OCI-LY7 (cell line): ENCODE results near the gene NPC1. TPM values are rescaled to one million over a fixed set of nuclear protein-coding genes. Genes with fewer than 3 reads are reported as not detected.

Source experiments
- BruUV-seq: library from RNA; stranded (reverse); fragments of 400-500 nt; replicated peaks from 2 replicates; lab custom pipeline; 2021; lab: Mats Ljungman, UMichigan
- CTCF ChIA-PET: fragments of 300-600 bp; sonication (Branson Sonifier 250); formaldehyde crosslinking; loops from one replicate; lab custom pipeline; 2022; ENCODE audit warnings: antibody characterized with exemption; ENCODE audit not compliant: unreplicated experiment; lab: Charles Lee
- POLR2A ChIA-PET: fragments of 300-600 bp; sonication (Branson Sonifier 250); formaldehyde crosslinking; loops from one replicate; lab custom pipeline; 2022; ENCODE audit warnings: antibody characterized with exemption; lab: Charles Lee
- DNase-seq: peaks from one replicate; pipeline ENCODE4 v3.0.0-alpha.2; 2015; ENCODE audit warnings: low spot score
- H2AFZ ChIP-seq: fragments of 200-600 bp; sonication (generic), shearing (Covaris generic); 2 replicates; pipeline ENCODE4 v1.6.1; 2014; ENCODE audit warnings: mild to moderate bottlenecking, antibody characterized with exemption, low read length, moderate library complexity
- H3K27ac ChIP-seq: fragments of 200-600 bp; sonication (generic); 2 replicates; pipeline ENCODE4 v1.5.1; 2014; ENCODE audit warnings: mixed run types, low read depth, mild to moderate bottlenecking, moderate library complexity, low read length, inconsistent platforms; ENCODE audit not compliant: poor library complexity, severe bottlenecking
- H3K36me3 ChIP-seq: fragments of 200-600 bp; sonication (generic); 2 replicates; pipeline ENCODE4 v1.6.1; 2014; ENCODE audit warnings: mild to moderate bottlenecking, antibody characterized with exemption, low read length, moderate library complexity, mixed read lengths; ENCODE audit not compliant: insufficient read depth
- H3K4me1 ChIP-seq: fragments of 200-600 bp; sonication (generic); 2 replicates; pipeline ENCODE4 v1.5.1; 2014; ENCODE audit warnings: mild to moderate bottlenecking, low read length; ENCODE audit not compliant: insufficient read depth, poor library complexity, severe bottlenecking
- H3K4me2 ChIP-seq: fragments of 200-600 bp; sonication (generic); 2 replicates; pipeline ENCODE4 v1.6.1; 2014; ENCODE audit warnings: mild to moderate bottlenecking, low read length
- H3K4me3 ChIP-seq: fragments of 200-600 bp; sonication (generic); 2 replicates; pipeline ENCODE4 v1.5.1; 2014; ENCODE audit warnings: mild to moderate bottlenecking, low read depth, low read length; ENCODE audit not compliant: poor library complexity, severe bottlenecking
- H3K79me2 ChIP-seq: fragments of 200-600 bp; sonication (generic); 2 replicates; pipeline ENCODE4 v1.6.1; 2016; ENCODE audit warnings: low read depth, mild to moderate bottlenecking, low read length, moderate library complexity, mixed read lengths; ENCODE audit not compliant: insufficient read depth
- H3K9me2 ChIP-seq: fragments of 200-600 bp; sonication (generic); 2 replicates; pipeline ENCODE4 v1.6.1; 2016; ENCODE audit warnings: mild to moderate bottlenecking, low read length, mixed read lengths; ENCODE audit not compliant: insufficient read depth
- H3K9me3 ChIP-seq: fragments of 200-600 bp; sonication (generic); 2 replicates; pipeline ENCODE4 v1.6.1; 2014; ENCODE audit warnings: mild to moderate bottlenecking, mixed run types, low read length, mixed read lengths
- H4K20me1 ChIP-seq: fragments of 200-600 bp; sonication (generic); 2 replicates; pipeline ENCODE4 v1.6.1; 2014; ENCODE audit warnings: mild to moderate bottlenecking, antibody characterized with exemption, low read length, moderate library complexity, mixed read lengths; ENCODE audit not compliant: insufficient read depth
- CTCF ChIP-seq: fragments of 200-600 bp; sonication (generic); conservative IDR thresholded peaks from 2 replicates; pipeline ENCODE4 v1.5.1; 2014; ENCODE audit warnings: mild to moderate bottlenecking, antibody characterized with exemption, low read length, moderate library complexity, mixed read lengths
- EZH2phosphoT487 ChIP-seq: fragments of 200-600 bp; sonication (generic); IDR thresholded peaks from 2 replicates; pipeline ENCODE4 v1.6.1; 2018; ENCODE audit warnings: low read depth, borderline replicate concordance, mild to moderate bottlenecking, mixed run types, antibody characterized with exemption, low read length, moderate library complexity, mixed read lengths
- intact Hi-C: fragments of 100-400 bp; cut with micrococcal nuclease; formaldehyde crosslinking; loops from one replicate; pipeline ENCODE4 v1.10.0; 2022; ENCODE audit not compliant: unreplicated experiment
- total RNA-seq, 2 experiments: library from RNA; depleted of rRNA in 1 of 2; stranded (reverse); fragments of >200 nt in 1 of 2; shearing (Covaris generic) in 1 of 2; gene quantifications; 2 replicates each; pipeline ENCODE4 v1.2.3, GENCODE V29; 2014 to 2022

The NPC1 gene
- total RNA-seq, 2 experiments from 2014 or later: 26.0 to 38.9 TPM

GRCh38 chr18:23547846-23548245 is 38.5 kb downstream of the NPC1 start:
- intact Hi-C loops: no loop called here
- Histone ChIP-seq H4K20me1 (no peaks in the 10 kb centered on the region), H3K9me2 (no peaks in the 10 kb centered on the region), H3K4me1 (no peaks in the 10 kb centered on the region), H3K4me3 (no peak overlapping the region), H3K79me2 (no peaks in the 10 kb centered on the region), H3K9me3 (no peaks in the 10 kb centered on the region), H3K27ac (no peak overlapping the region), H3K36me3 (peaks cover 82% of the 10 kb centered on the region), H3K4me2 (no peak overlapping the region), H2AFZ (no peak overlapping the region)
- no peak for DNase-seq
- BruUV-seq: no TSS peak
- CTCF ChIA-PET: no interaction called here
- TF ChIP-seq EZH2phosphoT487 (no peak), CTCF (no peak)
- POLR2A ChIA-PET: interaction anchor here (0.7 kb wide), 1 partner anchor 449 kb away, joined by 4 read pairs; no protein-coding TSS in a partner anchor

DNA sequence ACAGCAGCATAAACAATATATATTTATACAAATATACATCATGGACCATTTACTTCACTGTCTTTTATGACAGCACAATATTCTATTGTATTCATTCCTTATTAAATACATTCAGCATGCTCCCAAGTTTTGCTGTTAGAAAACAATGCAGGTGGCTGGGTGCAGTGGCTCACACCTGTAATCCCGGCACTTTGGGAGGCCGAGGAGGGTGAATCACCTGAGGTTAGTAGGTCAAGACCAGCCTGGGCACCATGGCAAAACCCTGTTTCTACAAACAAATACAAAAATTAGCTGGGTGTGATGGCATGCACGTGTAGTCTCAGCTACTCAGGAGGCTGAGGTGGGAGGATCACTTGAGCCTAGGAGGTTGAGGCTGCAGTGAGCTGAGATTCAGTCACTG is 39.0 kb downstream of the NPC1 start:
- H3K4me2 ChIP-seq: no peak overlapping the region
- no peak for TF ChIP-seq EZH2phosphoT487
- no peak for TF ChIP-seq CTCF
- H3K4me3 ChIP-seq: no peak overlapping the region
- no peak overlapping the region for H3K27ac ChIP-seq
- CTCF ChIA-PET: no interaction called here
- H3K9me2 ChIP-seq: no peaks in the 10 kb centered on the region
- H3K79me2 ChIP-seq: no peaks in the 10 kb centered on the region
- POLR2A ChIA-PET: no interaction called here
- intact Hi-C loops: no loop called here
- no TSS peak for BruUV-seq
- no peak overlapping the region for H2AFZ ChIP-seq
- H3K36me3 ChIP-seq: peaks cover 82% of the 10 kb centered on the region
- no peak for DNase-seq
- H4K20me1 ChIP-seq: no peaks in the 10 kb centered on the region
- no peaks in the 10 kb centered on the region for H3K4me1 ChIP-seq
- H3K9me3 ChIP-seq: no peaks in the 10 kb centered on the region

- ChIA-PET POLR2A (interaction anchor here (0.5 to 0.6 kb wide), 2 partner anchors 23 to 105 kb away, joined by 3 read pairs; no protein-coding TSS in a partner anchor), CTCF (no interaction called here)
- Histone ChIP-seq H3K9me2 (no peaks in the 10 kb centered on the region), H3K4me1 (no peaks in the 10 kb centered on the region), H4K20me1 (no peaks in the 10 kb centered on the region), H2AFZ (no peak overlapping the region), H3K4me3 (no peak overlapping the region), H3K9me3 (no peaks in the 10 kb centered on the region), H3K27ac (no peak overlapping the region), H3K79me2 (no peaks in the 10 kb centered on the region), H3K36me3 (peaks cover 84% of the 10 kb centered on the region), H3K4me2 (no peak overlapping the region)
- no TSS peak for BruUV-seq
- no peak for DNase-seq
- intact Hi-C loops: no loop called here
- TF ChIP-seq EZH2phosphoT487 (no peak), CTCF (no peak)
Measured at GRCh38 chr18:23545247-23545789, 41.0 kb downstream of the NPC1 start.
